ENCODE data around the gene SEC22B. TPM values are rescaled to one million over a fixed set of nuclear protein-coding genes. Genes with fewer than 3 reads are reported as not detected.
A peak's percentile ranks its signal among the peaks of the same experiment; 100 is the strongest.
"Not testable (repeated sequence)": the region's sequence is repeated elsewhere in the genome, so short reads cannot be mapped to it uniquely, and the experiment has no call there.

The SEC22B gene
- 10 to 100 TPM; 33.7 to 42.8 (median 41.8) TPM for polyA plus RNA-seq (ENCODE audit: insufficient read length in 3 of 3)
- long read RNA-seq, donor 1, full-length matches to known transcripts: 39 of 46 reads
- long read RNA-seq, donor 1, partial matches to known transcripts: 7 of 46 reads
- long read RNA-seq, donor 1, other reads (novel, unspliced or antisense): 0 of 46 reads
- long read RNA-seq, donor 2, full-length matches to known transcripts: 50 of 50 reads
- long read RNA-seq, donor 2, partial matches to known transcripts: 0 of 50 reads
- long read RNA-seq, donor 2, other reads (novel, unspliced or antisense): 0 of 50 reads
- long read RNA-seq, donor 3, full-length matches to known transcripts: 41 of 46 reads
- long read RNA-seq, donor 3, partial matches to known transcripts: 5 of 46 reads
- long read RNA-seq, donor 3, other reads (novel, unspliced or antisense): 0 of 46 reads
- long read RNA-seq, donor 4, full-length matches to known transcripts: 57 of 57 reads
- long read RNA-seq, donor 4, partial matches to known transcripts: 0 of 57 reads
- long read RNA-seq, donor 4, other reads (novel, unspliced or antisense): 0 of 57 reads
- long read RNA-seq, donor 5, full-length matches to known transcripts: 38 of 38 reads
- long read RNA-seq, donor 5, partial matches to known transcripts: 0 of 38 reads
- long read RNA-seq, donor 5, other reads (novel, unspliced or antisense): 0 of 38 reads
- long read RNA-seq, donor 6, full-length matches to known transcripts: 36 of 36 reads
- long read RNA-seq, donor 6, partial matches to known transcripts: 0 of 36 reads
- long read RNA-seq, donor 6, other reads (novel, unspliced or antisense): 0 of 36 reads
- long read RNA-seq, donor 7, full-length matches to known transcripts: 44 of 50 reads
- long read RNA-seq, donor 7, partial matches to known transcripts: 6 of 50 reads
- long read RNA-seq, donor 7, other reads (novel, unspliced or antisense): 0 of 50 reads
- long read RNA-seq, donor 8, full-length matches to known transcripts: 31 of 31 reads
- long read RNA-seq, donor 8, partial matches to known transcripts: 0 of 31 reads
- long read RNA-seq, donor 8, other reads (novel, unspliced or antisense): 0 of 31 reads
- long read RNA-seq, donor 9, full-length matches to known transcripts: 54 of 59 reads
- long read RNA-seq, donor 9, partial matches to known transcripts: 5 of 59 reads
- long read RNA-seq, donor 9, other reads (novel, unspliced or antisense): 0 of 59 reads
- long read RNA-seq, donor 10, full-length matches to known transcripts: 34 of 179 reads
- long read RNA-seq, donor 10, partial matches to known transcripts: 145 of 179 reads
- long read RNA-seq, donor 10, other reads (novel, unspliced or antisense): 0 of 179 reads
- long read RNA-seq, donor 11, full-length matches to known transcripts: 34 of 98 reads
- long read RNA-seq, donor 11, partial matches to known transcripts: 64 of 98 reads
- long read RNA-seq, donor 11, other reads (novel, unspliced or antisense): 0 of 98 reads
- long read RNA-seq, donor 12, full-length matches to known transcripts: 56 of 56 reads
- long read RNA-seq, donor 12, partial matches to known transcripts: 0 of 56 reads
- long read RNA-seq, donor 12, other reads (novel, unspliced or antisense): 0 of 56 reads
- long read RNA-seq, donor 13, full-length matches to known transcripts: 18 of 18 reads
- long read RNA-seq, donor 13, partial matches to known transcripts: 0 of 18 reads
- long read RNA-seq, donor 13, other reads (novel, unspliced or antisense): 0 of 18 reads
- long read RNA-seq, donor 14: 0 reads
- long read RNA-seq, donor 15, full-length matches to known transcripts: 44 of 44 reads
- long read RNA-seq, donor 15, partial matches to known transcripts: 0 of 44 reads
- long read RNA-seq, donor 15, other reads (novel, unspliced or antisense): 0 of 44 reads
- long read RNA-seq, donor 16, full-length matches to known transcripts: 49 of 49 reads
- long read RNA-seq, donor 16, partial matches to known transcripts: 0 of 49 reads
- long read RNA-seq, donor 16, other reads (novel, unspliced or antisense): 0 of 49 reads

- peak; percentile 95 for DNase-seq
Measured at GRCh38 chr1:120176092-120176855, at the start of gene SEC22B. Gene SEC22B (minus strand): TSS chr1:120176520. CDS start chr1:120176381, 139 bp downstream.

GRCh38 chr1:120217933-120218332 is 41.6 kb upstream of the SEC22B start:
- not testable (repeated sequence) for DNase-seq

- not testable (repeated sequence) for DNase-seq
Measured at GRCh38 chr1:120217175-120217929, 41.0 kb upstream of the SEC22B start.

GRCh38 chr1:120213606-120214005 is 37.3 kb upstream of the SEC22B start:
- not testable (repeated sequence) for DNase-seq

GRCh38 chr1:120210754-120211153 is 34.4 kb upstream of the SEC22B start:
- not testable (repeated sequence) for DNase-seq

GRCh38 chr1:120196863-120197775 is 20.8 kb upstream of the SEC22B start:
- DNase-seq: not testable (repeated sequence)

GRCh38 chr1:120188626-120189025 is 12.3 kb upstream of the SEC22B start:
- not testable (repeated sequence) for DNase-seq

- not testable (repeated sequence) for DNase-seq
Measured at GRCh38 chr1:120182176-120182707, 5.9 kb upstream of the SEC22B start.

- DNase-seq: peak; percentile 65
Measured at GRCh38 chr1:120179811-120180690, 3.7 kb upstream of the SEC22B start.

GRCh38 chr1:120178799-120179756 is 2.8 kb upstream of the SEC22B start:
- DNase-seq: peak; percentile 45

GRCh38 chr1:120178058-120178457 is 1.7 kb upstream of the SEC22B start:
- not testable (repeated sequence) for DNase-seq

GRCh38 chr1:120175688-120176087 is 632 bp downstream of the SEC22B start:
- peak; percentile 8 for DNase-seq

- DNase-seq: not testable (repeated sequence)
Measured at GRCh38 chr1:120164761-120165160, 11.6 kb downstream of the SEC22B start.

- DNase-seq: not testable (repeated sequence)
Measured at GRCh38 chr1:120162015-120162414, 14.3 kb downstream of the SEC22B start.

- not testable (repeated sequence) for DNase-seq
Measured at GRCh38 chr1:120158495-120158894, 17.8 kb downstream of the SEC22B start.
